Measurements from ENCODE around the gene LHFPL5.

LHFPL5 gene

DNA sequence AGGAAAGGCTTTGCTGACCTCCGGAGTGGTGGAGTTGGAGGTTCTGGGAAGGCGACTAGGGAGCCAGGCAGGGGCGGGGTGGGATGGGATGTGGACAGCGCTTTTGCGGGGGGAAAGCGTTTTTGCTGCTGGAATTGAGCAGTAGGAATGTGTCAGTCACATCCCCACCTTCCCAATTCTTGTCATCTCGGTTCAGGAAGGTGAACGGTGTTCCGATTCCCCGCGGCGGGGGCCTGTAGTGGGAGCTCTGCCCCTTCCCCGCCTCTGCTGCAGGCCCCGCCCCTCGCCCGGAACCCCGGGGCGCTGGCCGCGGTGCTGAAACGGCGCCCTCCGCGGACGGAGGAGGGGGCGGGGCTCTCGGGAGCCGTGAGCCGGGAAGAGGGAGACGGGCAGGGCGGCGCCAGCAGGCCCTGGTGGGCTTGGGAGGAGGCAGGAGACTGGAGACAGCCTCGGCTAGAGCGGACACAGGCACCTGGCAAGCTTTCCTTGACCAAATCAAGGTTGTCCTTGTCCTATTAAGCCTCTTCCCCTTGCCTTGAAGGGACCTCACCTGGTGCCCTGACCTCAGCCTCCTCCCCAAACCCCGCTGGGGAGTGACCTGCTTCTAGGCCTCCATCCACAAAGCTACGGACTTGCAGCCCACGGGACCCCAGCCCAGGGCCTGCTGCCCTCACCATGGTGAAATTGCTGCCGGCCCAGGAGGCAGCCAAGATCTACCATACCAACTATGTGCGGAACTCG, at the start of gene LHFPL5:
TSS of gene LHFPL5 (plus strand) at position 357 of the 741 bp plus-strand sequence. CDS start at position 676, 319 bp downstream.
- peak in 16 of 56 donors; percentile 4 to 52 (median 10) for DNase-seq

DNA sequence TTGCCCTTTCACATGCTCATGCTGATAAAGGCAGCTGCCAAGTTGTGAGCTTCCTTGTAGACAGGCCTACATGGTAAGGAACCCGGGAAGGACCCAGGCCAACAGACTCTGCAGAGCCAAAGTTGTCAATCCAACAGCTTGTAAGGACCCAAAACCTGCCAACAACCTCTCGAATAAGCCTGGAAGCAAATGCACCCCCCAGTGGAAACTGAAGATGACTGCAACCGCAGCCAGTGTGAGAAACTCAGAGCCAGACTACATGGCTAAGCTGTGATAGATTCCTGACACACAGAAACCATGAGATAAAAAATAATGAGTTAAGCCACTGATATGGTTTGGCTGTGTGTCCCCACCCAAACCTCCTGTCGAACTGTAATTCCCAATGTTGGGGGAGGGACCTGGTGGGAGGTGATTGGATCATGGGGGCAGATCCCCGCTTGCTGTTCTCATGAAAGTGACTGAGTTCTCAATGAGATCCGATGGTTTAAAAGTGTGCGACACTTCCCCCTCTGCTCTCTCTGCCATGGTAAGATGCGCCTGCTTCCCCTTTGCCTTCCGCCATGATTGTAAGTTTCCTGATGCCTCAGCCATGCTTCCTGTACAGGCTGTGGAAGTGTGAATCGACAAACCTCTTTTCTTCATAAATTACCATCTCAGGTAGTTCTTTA, 47.6 kb upstream of the LHFPL5 start:
- DNase-seq = peak in 1 of 56 donors; percentile 2

DNA sequence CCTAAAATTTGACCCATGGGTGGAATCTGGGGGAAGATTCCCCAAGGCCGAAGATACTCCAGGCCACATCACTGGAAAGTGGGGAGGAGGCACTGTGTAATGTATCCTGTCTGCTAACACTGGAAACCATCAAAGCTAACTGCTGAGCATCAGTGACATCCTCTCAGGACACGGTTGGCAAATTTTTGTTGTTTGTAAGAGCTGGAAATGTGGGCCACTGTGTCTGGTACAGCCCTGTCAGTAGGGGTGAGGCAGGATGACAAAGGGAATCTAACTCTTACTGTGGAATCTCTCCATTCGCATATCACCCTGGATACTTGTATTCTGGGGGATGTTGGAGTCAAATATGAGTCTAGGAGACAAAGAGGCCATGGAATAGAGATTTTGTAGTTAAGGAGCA, 45.7 kb upstream of the LHFPL5 start:
- DNase-seq = no peak

DNA sequence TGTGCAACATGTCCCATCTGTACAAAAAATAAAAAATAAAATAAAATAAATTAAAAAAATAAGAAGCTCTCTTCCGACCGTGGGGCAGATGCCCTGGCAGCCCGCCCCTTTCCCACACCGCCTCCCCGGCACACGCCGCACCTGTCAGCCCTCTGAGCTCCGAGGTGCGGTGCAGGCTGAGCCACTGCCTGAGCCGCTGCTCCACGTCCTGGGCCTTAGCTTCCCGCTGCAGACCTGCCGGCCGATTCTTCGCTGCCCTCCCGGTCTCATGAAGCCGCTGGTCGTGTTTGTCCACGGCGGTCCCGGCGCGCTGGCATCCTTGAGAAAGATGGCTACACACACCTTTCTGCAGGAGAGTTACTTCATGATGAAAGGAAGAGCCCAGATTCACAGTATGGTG, 39.4 kb upstream of the LHFPL5 start:
- DNase-seq = no peak

DNA sequence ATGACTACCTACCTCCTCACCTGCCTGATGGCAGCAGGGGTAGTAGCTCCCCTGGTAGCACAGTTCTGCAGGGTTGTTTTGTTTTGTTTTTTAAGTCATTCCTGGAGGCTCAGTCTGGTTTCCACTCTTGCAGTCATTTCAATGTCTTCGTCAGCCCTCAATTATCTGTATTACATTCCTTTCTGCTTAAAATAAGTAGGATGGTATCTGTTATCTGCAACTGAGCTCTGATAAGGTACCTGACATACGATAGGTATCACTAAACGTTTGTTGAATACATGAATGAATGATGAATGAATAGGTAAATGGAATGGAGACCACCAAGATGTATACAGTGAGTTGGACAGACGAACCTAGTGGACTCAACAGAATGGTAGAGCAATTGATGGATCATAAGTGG, 35.9 kb upstream of the LHFPL5 start:
- DNase-seq = no peak

DNA sequence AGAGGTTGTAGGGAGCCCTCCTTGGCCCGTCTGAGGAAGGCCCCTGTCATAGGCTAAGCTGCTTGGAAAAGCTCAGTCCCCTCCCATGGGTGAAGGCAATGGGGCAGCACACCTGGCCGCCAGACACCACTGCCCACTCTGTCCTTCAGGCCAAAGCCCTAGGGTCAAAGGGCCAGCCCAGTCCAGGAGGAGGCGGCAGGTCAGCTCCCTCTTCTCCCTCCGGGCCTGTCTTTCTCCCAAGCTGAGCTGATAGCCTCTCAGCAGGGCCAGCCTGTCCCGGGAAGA, 33.9 kb upstream of the LHFPL5 start:
- no peak for DNase-seq

DNA sequence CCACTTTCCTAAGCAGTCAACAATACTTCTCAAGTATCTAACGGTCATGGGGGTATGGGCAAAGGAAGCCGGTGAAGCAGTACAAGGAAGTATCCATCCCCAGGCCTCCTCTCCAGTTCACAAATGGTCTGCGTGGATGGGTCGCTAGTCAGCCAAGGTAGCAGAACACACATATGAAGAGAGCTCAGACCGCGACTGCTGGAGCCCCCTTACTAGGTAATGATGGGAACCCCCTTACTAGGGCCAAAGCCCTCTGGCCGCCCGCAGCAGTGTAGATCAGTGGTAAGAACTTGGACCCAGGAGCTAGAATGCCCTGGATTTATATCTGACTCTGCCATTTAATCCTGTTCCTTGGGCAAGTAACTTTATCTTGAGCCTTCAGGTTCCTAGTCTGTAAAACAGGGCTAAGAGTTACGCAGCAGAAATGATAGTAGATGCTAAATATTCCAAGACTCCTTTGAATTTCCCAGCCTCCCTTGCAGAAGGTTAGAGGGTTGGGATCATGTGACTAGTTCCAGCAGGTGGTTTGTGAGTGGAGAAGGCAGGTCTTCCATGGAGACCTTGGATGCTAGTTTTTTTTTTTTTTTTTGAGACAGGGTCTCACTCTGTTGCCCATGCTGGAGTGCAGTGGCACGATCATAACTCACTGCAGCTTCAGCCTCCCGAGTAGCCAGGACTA, 30.9 kb upstream of the LHFPL5 start:
- DNase-seq = no peak

DNA sequence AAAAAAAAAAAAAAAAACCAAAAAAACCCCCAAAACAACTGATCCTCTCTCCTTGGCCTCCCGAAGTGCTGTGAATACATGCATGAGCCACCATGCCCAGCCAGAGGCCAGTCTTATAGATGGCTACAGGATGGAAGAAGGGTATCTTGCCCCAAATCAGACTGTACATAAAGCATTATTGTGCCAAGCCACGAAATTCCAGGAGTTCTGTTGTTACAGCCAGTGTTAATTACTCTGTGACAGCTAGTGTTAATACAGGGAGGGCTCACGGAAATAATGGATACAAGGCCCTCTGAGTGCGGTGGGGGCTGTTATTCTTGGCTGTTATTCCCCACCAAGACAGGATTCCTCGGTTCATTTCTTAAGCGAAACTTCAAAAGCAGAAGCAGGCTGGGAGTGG, 30.1 kb upstream of the LHFPL5 start:
- no peak for DNase-seq

DNA sequence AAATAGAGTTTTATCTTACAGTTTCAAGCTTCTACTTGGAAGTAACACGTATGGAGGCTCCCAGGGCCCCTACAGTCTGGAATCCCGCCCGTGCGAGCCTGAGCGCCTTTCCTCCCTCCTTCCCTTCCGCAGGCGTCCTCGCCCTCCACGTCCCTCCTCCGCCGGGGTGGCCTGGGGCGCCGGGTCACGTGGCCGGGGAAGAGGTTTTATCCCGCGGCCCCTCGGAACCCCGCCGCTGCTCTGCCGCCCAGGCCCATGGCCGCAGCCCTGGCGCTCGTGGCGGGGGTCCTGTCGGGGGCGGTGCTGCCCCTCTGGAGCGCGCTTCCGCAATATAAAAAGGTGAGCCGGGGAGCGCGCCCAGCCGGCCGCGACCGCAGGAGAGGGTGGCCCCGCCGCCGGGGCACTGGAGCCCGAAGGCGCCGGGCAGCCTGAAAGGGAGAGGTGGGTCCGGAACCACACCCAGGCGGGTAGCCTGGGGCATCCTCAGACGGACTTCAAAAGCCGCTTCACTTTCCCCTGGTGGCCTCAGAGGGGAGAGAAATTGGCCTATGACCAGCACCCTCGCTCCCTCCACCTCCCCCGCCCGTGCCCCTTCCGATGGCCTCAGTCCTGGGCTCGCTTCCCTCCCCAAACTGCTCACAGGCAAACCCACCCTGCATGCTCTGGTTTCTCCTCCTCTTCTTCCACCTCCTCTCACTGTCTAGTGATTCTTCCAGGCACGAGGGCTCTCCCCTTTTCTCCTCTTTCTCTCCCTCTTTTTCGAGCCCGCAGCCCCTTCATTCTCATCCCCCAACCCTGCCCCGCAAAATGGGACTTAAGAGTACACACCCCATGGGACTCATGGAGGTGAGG, 28.6 kb upstream of the LHFPL5 start, which contains the start of gene CLPSL2:
TSS of gene CLPSL2 (plus strand) at position 235 of the 852 bp plus-strand sequence. CDS start at position 256, 21 bp downstream.
- DNase-seq = peak in 1 of 56 donors; percentile 8

DNA sequence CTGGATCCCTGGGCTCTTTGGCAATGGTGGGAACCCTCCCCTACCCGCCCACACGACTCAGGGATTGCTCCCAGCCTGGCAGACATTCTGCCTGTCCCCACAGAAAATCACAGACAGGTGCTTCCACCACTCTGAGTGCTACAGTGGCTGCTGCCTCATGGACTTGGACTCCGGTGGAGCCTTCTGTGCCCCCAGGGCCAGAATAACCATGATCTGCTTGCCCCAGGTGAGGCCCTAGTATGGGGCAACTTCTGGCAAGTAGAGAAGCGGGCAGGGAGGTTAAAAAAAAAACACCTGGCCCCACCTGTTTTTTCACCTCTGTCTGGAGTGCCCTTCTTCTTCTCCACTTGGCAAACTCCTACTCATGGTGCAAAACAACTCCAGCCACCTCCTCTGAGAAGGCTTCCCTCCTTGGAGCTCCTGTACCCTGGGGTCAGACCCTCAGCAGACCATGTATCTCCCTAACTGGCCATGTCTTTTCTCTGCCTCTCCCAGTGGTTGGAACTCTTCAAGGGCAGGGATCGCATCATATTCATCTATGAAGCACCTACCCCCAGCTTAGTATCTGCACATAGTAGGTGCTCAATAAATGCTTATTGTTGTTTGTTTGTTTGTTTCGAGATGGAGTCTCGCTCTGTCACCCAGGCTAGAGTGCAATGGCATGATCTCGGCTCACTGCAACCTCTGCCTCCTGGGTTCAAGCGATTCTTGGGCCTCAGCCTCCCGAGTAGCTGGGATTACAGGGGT, 27.6 kb upstream of the LHFPL5 start:
- no peak for DNase-seq

DNA sequence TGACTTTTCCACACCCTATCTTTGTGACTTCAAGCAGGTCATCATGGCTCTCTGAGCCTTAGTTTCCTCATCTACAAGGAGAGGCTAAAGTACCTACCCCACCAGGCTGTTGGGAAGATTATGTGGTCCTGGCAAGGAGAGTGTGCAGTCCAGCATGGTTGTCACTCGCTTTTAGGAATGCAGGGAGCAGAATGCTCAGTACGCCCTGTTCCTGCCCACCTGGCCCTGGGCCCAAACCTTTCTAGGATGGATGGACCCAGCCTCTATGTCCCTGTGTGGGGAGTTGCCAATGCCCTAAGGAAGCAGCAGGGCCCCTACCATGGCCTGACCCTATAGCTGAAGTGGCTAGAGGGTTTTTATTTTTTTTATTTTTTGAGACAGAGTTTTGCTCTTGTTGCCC, 26.7 kb upstream of the LHFPL5 start:
- no peak for DNase-seq

DNA sequence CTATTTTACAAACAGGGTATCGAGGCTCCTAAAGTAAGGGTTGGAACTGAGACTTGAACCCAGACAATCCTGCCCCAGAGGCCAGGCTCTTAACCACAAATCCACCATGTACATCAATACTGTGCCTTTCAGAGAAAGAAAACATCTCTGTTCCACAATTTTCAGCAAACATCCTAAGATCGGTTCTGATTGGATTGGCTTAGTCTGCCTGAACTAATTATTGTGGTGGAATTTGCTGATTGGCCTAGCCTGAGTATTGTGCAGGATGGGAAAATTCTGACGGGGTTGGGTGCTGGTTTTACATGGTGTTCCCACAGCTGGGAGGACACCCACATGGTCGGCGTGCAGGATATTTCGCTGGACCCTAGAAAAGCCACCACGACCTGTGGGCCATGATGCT, 24.4 kb upstream of the LHFPL5 start, which contains the start of gene CLPSL1:
TSS of gene CLPSL1 (plus strand) at position 301 of the 400 bp plus-strand sequence. CDS start at position 393, 92 bp downstream.
- no peak for DNase-seq

DNA sequence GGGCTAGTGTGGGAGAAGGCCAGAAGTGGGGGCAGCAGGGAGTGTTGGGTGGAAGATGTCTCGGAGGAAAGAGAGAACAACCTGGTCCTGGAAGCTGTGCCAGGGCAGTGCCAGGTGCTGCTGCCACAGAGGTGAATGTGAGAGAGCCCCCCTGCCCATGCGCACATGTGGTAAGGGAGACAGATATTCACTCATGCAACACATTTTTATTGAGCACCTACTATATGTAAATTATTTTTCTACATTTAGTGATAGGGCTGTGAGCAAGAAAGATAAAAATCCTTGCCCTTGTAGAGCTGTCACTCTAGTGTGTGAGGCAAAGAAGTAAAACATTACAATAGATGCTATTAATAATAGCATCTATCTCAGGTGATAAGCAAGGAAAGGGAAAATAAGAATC, 23.9 kb upstream of the LHFPL5 start:
- DNase-seq = no peak

DNA sequence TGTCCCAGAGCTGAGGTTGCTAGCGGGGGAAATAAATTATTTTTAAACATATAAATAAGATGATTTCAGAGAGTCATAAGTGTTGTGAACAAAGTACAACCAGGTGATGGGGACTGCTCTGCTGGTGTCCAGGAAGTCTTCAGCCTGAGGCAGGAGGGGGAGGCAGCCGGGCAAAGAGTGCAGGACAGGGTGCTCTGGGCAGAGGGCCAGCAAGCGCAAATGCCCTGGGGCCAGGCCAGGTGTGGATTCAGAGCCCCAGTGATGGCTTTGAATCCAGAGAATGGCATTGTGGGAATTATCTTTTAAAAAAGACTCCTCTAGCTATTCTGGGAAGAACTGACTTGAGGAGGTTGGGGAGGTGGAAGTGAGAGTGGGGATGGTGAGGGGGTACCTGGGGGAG, 22.7 kb upstream of the LHFPL5 start:
- DNase-seq = no peak

DNA sequence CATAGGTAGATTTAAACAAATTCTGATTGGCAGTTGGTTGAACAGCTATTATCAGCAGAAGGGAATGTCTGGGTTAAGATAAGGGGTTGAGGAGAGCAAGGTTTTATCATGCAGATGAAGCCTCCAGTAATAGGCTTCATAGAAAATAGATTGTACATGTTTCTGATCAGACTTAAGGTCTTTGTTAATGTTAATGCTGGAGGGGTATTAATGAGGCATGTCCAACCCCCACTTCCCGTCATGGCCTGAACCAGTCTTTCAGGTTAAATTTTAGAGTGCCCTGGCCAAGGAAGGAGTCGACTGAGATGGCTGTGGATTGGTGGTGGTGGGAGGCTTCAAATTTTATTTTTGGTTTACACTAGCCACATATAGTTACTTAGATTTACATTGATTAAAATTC, 21.0 kb upstream of the LHFPL5 start:
- no peak for DNase-seq

DNA sequence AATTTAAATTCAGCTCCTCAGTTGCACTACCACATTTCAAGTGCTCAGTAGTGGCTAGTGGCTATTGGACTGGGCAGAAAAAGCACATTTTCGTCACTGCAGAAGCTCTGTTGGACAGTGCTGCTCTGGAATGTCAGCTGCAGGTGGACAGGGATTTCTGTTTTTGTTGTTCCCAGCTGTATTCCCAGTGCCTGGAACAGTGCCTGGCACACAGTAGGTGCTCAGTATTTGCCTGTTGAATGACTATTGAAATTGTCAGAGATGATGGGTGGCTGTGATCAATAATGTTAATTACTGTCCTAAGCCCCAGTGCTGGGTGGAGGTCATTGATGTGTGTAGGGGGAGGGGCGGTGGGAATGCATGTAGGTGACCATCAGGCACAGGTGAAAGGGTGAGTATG, 18.9 kb upstream of the LHFPL5 start:
- DNase-seq = no peak

DNA sequence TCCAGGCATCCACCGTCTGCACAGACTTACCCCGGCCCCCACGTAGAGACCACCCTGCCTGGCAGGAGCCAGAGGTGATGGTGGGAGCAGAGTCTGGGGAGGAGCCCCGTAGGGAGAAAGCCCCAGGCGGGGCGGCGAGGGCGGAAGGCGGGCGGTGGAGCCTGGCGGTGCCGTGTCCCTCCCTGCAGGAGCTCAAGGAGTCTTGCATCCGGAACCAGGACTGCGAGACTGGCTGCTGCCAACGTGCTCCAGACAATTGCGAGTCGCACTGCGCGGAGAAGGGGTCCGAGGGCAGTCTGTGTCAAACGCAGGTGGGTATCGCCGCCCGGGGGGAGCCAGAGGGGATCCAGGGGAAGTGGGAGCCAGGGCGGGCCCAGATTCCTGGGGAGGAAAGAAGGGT, 18.3 kb upstream of the LHFPL5 start:
- DNase-seq = no peak

DNA sequence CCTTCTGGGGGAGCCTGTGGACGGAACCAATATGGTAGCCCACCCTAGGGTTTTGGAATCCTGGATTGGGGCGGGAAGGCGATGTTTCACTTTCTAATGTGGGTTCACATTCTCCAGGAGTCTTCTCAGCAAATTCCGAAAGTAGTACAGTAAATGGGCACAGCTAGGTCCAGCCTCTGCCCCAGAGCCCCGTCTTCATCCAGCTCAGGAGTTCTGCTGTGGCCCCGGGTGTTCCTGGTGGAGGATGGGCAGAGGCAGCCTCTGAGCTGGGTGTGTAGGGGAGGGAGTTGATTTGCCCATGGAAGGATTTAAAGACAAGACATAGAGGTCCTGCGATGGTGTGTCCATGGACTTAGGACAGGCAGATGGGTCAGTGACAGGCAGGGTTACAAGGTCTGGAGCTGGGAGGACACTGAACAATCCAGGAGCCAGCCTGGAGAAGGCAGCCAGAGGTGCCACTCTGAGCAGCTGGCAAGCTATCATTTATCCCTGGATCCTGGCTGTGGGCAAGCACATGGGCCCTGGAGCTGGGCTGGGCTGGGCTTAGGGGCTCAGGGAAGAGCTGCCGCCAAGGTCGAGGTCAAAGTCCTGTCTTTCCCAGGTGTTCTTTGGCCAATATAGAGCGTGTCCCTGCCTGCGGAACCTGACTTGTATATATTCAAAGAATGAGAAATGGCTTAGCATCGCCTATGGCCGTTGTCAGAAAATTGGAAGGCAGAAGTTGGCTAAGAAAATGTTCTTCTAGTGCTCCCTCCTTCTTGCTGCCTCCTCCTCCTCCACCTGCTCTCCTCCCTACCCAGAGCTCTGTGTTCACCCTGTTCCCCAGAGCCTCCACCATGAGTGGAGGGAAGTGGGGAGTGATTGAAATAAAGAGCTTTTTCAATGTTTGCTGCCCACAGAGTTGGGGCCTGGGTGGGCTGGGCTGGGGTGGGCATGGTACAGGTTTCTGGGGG, 17.6 kb upstream of the LHFPL5 start:
- DNase-seq = no peak

DNA sequence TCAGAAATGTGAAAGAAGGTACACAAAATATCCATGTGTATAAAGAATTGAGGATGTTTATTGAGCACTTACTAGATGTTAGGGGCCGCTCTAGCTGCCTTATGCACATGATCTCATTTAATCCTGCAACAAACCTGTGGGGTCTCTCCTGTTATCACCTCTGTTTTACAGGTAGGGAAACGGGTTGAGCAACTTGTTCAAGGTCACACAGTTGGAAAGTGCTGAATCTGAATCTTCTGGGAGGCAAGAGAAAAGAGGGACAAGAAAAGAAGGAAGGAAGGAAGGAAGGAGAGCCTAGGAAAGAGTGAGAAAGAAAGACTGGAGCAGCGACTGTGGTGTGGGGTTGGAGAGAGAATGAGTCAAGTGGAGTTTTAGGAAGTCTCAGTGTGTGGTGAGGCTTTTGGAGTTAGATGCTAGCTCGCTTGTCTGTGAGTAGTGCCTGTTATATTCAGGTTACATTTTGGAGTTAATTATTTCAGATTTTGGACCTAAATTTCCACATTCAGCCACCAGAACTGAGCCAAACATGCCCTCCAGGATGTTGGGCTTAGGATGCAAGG, 16.6 kb upstream of the LHFPL5 start:
- no peak for DNase-seq

Data from nucleus accumbens (tissue), 56 donors.